BLaER1 (cell line): ENCODE results near the gene AK1.

ENCODE experiments used
- H3K27ac ChIP-seq: shearing (Covaris generic); formaldehyde crosslinking; 2 replicates; pipeline ENCODE4 v1.8.1; 2022
- H3K27me3 ChIP-seq: shearing (Covaris generic); formaldehyde crosslinking; 2 replicates; pipeline ENCODE4 v1.8.1; 2022
- H3K36me3 ChIP-seq: shearing (Covaris generic); formaldehyde crosslinking; 2 replicates; pipeline ENCODE4 v1.8.1; 2022
- H3K4me1 ChIP-seq: shearing (Covaris generic); formaldehyde crosslinking; 2 replicates; pipeline ENCODE4 v1.8.1; 2022
- H3K4me2 ChIP-seq: shearing (Covaris generic); formaldehyde crosslinking; 2 replicates; pipeline ENCODE4 v1.8.1; 2022
- H3K4me3 ChIP-seq: shearing (Covaris generic); formaldehyde crosslinking; 2 replicates; pipeline ENCODE4 v1.8.1; 2022
- H3K9ac ChIP-seq: shearing (Covaris generic); formaldehyde crosslinking; 2 replicates; pipeline ENCODE4 v1.8.1; 2022
- H3K9me3 ChIP-seq: shearing (Covaris generic); formaldehyde crosslinking; 2 replicates; pipeline ENCODE4 v1.8.1; 2022
- H4K20me1 ChIP-seq: shearing (Covaris generic); formaldehyde crosslinking; 2 replicates; pipeline ENCODE4 v1.8.1; 2022
- Cebpa-rat ChIP-seq: shearing (Covaris generic); IDR thresholded peaks from 2 replicates; pipeline ENCODE4 v1.8.1; 2022

Gene AK1

DNA sequence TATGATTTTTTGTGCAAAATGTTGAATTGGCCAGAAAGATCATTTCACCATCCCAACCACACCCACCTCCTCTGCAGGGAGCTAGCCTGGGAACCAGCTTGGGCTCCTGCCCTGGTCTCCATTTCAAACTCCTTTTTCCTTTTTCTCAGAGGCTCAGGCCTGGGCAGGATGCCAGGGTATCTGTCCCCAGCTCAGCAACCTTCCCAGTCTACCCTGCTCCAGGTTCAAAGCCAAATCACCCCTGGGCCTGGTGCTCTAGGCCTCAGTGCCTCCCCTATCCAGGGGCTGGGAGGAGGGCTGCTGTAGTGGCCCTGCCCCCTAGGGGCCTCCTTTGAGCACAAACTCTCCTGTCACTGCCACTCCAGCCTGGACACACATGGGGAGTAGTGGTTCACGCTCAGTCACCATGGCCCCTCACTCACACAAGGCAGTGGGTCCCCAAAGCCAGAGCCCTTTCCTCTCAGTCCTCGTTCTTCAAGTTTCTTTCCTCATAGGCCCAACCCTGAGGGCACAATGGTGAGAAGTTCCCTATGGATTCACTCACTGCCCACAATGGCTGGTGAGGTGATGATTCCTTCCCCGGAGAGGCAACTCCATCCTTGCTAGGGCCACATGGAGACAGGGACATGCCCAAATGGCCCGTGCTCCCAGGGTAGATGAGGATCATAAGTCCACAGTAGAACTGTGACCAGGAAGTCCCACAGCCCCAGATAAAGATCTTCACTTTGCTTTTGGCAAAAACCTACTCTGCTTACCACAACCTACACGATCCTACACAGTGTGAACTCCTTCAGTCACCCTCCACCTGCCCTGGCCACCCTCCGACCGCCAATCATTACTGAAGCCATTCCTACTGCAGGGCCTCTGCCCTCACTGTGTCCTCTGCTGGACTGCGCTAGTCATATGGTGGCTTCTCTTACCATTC is 41.0 kb upstream of the AK1 start:
- Histone ChIP-seq H3K4me2 (peak overlapping the region; percentile 84), H3K9me3 (no peaks in the 10 kb centered on the region), H3K27ac (peak overlapping the region; percentile 82), H3K4me1 (peaks cover 73% of the 10 kb centered on the region), H3K27me3 (peaks cover 13% of the 10 kb centered on the region; the same call in 1 of the 2 replicates), H3K9ac (peak overlapping the region; percentile 65), H4K20me1 (peaks cover 22% of the 10 kb centered on the region; the same call in 1 of the 2 replicates), H3K4me3 (peak overlapping the region; percentile 94; the same call in 1 of the 2 replicates), H3K36me3 (peaks cover 16% of the 10 kb centered on the region)
- TF ChIP-seq Cebpa-rat = no peak

DNA sequence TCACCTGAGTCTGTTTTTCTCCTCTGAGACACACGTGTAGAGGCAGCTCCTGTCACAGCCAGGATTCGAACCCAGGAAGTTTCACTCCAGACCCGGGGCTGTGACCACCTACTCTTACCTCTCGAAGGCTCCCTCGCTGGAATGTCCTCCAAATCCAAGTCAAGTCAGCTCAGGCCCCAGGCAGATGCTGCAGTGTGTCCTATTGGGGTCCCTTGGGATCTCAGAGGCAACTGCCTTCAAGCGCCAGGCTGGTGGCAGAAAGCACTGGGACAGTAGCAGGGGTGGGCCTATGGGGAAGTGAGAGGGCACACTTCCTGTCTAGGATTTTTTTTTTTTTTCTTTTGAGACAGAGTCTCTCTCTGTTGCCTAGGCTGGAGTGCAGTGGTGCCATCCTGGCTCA is 40.1 kb upstream of the AK1 start:
- H3K27ac ChIP-seq = peak overlapping the region; percentile 82
- peak overlapping the region; percentile 94 for H3K4me3 ChIP-seq
- peaks cover 82% of the 10 kb centered on the region for H3K4me1 ChIP-seq

DNA sequence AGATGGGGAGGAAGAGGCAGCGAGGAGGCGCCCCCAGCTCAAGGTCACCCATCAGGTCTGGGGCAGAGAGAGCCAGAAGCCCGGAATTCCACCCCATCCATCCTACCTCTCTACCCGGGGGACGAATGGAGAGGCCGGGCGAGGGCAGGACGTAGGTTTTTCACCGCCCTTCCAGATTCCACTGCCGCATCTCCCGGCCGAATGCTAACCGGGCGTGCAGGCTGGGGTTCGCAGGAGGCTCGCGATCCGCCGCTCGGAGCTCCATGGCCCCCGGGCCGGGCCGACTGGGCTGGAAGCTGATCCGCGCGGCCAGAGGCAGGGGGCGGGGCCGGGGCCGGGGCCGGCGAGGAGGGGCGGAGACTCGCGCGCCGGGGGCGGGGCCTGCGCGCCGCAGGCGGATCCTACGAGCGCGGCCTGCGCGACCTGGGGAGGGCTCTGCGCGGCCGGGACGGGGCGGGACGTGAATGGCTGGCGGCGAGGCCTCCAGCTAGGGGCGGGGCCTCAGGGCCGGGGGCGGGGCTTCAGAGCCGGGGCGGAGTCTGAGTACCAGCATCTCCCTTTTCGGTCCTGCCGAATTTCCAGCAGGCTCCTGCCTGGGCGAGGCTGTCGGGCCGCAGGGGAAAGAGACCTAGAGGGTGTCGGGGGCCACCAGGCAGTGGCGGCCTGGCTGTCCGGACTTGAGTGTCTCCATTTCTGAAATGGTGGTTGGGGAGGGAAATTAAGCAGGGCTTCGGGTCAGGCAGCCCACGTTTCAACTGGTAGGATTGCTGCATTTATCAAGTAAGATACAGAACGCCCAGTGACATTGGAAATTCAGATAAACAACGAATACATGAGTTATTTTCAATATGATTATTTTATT is 39.5 kb upstream of the AK1 start, which contains the start of gene ST6GALNAC4:
Gene ST6GALNAC4, minus strand, starts transcription at position 322 of the 862 bp plus-strand sequence. CDS start 622 bp downstream, outside the sequence.
- no peak for TF ChIP-seq Cebpa-rat
- H3K4me3 ChIP-seq = peak within 1 kb of the TSS; percentile 94
- peak within 1 kb of the TSS; percentile 90 for H3K4me2 ChIP-seq
- H3K36me3 ChIP-seq = peaks cover 31% of the 10 kb centered on the region
- peaks cover 85% of the 10 kb centered on the region for H3K4me1 ChIP-seq
- H3K9ac ChIP-seq = peak within 1 kb of the TSS; percentile 98
- peak within 1 kb of the TSS; percentile 98 for H3K27ac ChIP-seq
- H3K27me3 ChIP-seq = peaks cover 3% of the 10 kb centered on the region; the same call in 1 of the 2 replicates
- no peaks in the 10 kb centered on the region for H3K9me3 ChIP-seq
- H4K20me1 ChIP-seq = peaks cover 22% of the 10 kb centered on the region; the same call in 1 of the 2 replicates

More for the DNA sequence above, 40.1 kb upstream of the AK1 start:
- no peaks in the 10 kb centered on the region for H3K9me3 ChIP-seq
- no peak for TF ChIP-seq Cebpa-rat
- peak overlapping the region; percentile 84 for H3K4me2 ChIP-seq
- peaks cover 25% of the 10 kb centered on the region for H3K36me3 ChIP-seq
- H3K9ac ChIP-seq = peak overlapping the region; percentile 65
- H3K27me3 ChIP-seq = peaks cover 6% of the 10 kb centered on the region; the same call in 1 of the 2 replicates
- H4K20me1 ChIP-seq = peaks cover 20% of the 10 kb centered on the region; the same call in 1 of the 2 replicates

DNA sequence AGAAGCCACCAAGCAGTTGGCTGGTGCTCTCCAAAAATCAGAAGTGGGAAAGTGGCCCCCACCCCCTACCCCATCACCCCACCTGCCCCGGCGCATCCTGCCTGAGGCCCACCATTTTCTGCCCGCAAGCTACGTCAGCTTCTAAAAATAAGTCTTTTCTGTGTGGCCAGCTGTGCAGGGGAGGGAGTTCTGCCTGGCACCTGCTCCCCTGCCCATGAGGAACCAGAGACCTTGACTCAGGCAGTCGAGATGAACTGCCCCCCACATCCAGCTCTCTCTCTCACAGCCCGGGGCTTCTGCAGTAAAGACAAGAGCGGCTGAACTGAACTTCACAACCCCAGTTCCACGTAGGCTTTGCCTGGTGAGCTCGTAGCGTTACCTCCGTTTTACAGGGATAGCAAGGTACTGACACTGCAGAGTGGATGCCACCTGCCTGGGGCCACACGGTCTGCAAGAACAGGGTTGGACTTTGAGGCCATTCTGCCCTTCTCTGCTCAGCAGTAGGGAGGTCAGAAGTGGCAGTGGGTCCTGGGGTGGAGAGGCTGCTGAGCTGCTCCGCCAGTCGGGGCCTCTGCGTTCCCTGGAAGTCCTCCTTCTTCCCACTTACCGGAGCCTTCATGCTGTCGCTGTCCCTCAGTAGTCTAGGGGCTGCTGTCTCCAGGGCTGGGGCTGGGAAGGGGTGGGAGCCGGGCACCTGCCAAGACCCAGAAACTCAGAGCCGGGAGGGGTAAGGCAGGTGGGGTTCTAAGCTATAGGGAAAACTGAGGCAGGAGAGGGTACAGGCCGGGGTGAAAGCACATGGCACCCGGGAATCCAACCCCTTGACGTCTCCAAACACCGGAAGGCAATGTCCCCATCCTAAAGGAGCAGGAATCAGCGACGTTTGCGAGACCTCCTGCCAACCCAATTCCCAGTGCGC is 38.6 kb upstream of the AK1 start:
- peak overlapping the region; percentile 94 for H3K4me3 ChIP-seq
- H3K4me2 ChIP-seq = peak overlapping the region; percentile 90
- H3K27me3 ChIP-seq = no peaks in the 10 kb centered on the region
- TF ChIP-seq Cebpa-rat = no peak
- peaks cover 40% of the 10 kb centered on the region for H3K36me3 ChIP-seq
- H4K20me1 ChIP-seq = peaks cover 27% of the 10 kb centered on the region
- H3K9me3 ChIP-seq = no peaks in the 10 kb centered on the region
- H3K4me1 ChIP-seq = peaks cover 85% of the 10 kb centered on the region
- peak overlapping the region; percentile 98 for H3K27ac ChIP-seq
- H3K9ac ChIP-seq = peak overlapping the region; percentile 98

DNA sequence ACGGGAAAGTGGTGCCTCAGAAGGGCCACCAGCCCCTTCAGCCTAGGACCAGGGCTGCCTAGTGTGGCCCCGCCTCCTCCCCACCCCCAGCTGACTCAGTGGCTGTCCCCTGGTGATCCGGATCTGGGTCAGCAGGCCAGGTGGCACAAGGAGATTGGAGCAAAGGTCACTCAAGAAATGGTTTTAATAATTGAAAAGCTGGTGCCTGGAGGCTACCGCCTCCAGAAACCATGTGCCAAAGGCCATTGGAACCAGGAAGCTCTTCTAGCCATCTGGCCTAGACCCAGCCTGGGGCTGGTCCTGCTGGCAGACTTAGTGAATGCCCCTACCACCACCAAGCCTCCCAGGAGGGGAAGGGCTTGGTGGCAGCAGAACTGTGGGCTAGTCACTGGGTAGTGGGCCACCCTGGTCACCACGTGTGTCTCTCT is 37.9 kb upstream of the AK1 start:
- Histone ChIP-seq H3K36me3 (peaks cover 47% of the 10 kb centered on the region), H3K9me3 (no peaks in the 10 kb centered on the region), H3K9ac (peak overlapping the region; percentile 98), H3K4me2 (peak overlapping the region; percentile 90), H3K27ac (peak overlapping the region; percentile 98), H3K27me3 (no peaks in the 10 kb centered on the region), H3K4me3 (peak overlapping the region; percentile 94), H4K20me1 (peaks cover 34% of the 10 kb centered on the region), H3K4me1 (peaks cover 85% of the 10 kb centered on the region)
- no peak for TF ChIP-seq Cebpa-rat

DNA sequence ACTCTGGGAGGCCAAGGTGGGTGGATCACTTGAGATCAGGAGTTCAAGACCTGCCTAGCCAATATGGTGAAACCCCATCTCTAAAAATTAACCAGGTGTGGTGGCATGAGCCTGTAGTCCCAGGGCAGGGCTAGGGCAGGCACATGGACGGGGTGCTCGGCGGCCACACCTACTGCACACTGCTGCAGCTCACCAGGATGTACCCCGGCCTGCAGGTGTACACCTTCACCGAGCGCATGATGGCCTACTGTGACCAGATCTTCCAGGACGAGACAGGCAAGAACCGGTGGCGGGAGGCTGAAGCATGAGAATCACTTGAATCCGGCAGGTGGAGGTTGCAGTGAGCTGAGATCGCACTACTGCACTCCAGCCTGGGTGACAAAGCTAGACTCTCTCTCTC is 36.2 kb upstream of the AK1 start:
- Histone ChIP-seq H3K27ac (peak overlapping the region; percentile 98; the same call in 1 of the 2 replicates), H3K4me1 (peaks cover 80% of the 10 kb centered on the region), H3K27me3 (no peaks in the 10 kb centered on the region), H3K4me2 (peak overlapping the region; percentile 90; the same call in 1 of the 2 replicates), H3K9ac (peak overlapping the region; percentile 98; the same call in 1 of the 2 replicates), H4K20me1 (peaks cover 44% of the 10 kb centered on the region), H3K36me3 (peaks cover 62% of the 10 kb centered on the region), H3K4me3 (no peak overlapping the region), H3K9me3 (no peaks in the 10 kb centered on the region)
- TF ChIP-seq Cebpa-rat = no peak

DNA sequence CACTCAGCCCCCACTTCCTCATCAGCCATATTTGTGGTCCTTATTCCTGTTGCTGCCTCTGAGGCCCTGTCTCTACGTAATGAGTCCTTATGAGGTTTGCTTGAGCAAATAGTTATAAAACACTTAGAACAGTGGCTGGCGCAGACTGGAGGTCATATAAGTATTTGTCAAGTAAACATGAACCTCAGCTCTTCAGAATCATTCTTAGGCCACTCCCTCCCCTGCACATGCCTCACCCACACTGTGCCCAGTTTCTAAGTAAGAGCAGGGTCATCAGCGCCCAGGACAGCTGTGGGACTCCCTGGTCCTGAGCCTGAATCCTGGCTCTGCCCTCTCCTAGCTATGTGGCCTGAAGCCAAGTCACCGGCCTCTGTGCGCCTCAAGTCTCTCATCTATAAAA is 35.4 kb upstream of the AK1 start:
- Histone ChIP-seq H3K27me3 (no peaks in the 10 kb centered on the region), H3K36me3 (peaks cover 70% of the 10 kb centered on the region), H4K20me1 (peaks cover 44% of the 10 kb centered on the region), H3K9ac (peak overlapping the region; percentile 60), H3K9me3 (no peaks in the 10 kb centered on the region), H3K4me2 (peak overlapping the region; percentile 90), H3K4me1 (peaks cover 76% of the 10 kb centered on the region), H3K4me3 (no peak overlapping the region), H3K27ac (peak overlapping the region; percentile 98; the same call in 1 of the 2 replicates)
- TF ChIP-seq Cebpa-rat = no peak

DNA sequence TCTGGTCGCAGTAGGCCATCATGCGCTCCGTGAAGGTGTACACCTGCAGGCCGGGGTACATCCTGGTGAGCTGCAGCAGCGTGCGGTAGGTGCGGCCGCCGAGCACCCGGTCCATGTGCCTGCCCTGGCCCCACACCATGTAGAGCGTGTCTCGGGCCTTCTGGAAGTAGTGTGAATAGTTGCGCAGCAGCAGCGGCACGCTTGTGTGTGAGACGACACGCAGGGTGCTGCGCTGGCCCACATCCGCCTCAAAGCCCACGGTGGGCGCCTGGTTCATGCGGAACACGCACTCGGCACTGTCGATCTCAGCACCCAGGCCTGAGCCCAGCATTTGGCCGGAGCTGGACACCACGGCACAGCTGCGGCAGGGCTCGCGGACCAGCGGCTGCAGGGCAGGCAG is 34.8 kb upstream of the AK1 start:
- H3K4me2 ChIP-seq = peak overlapping the region; percentile 90
- H3K4me3 ChIP-seq = peak overlapping the region; percentile 26; the same call in 1 of the 2 replicates
- peaks cover 75% of the 10 kb centered on the region for H3K36me3 ChIP-seq
- peaks cover 44% of the 10 kb centered on the region for H4K20me1 ChIP-seq
- no peaks in the 10 kb centered on the region for H3K9me3 ChIP-seq
- peaks cover 76% of the 10 kb centered on the region for H3K4me1 ChIP-seq
- H3K27me3 ChIP-seq = no peaks in the 10 kb centered on the region
- H3K27ac ChIP-seq = peak overlapping the region; percentile 98
- TF ChIP-seq Cebpa-rat = no peak
- peak overlapping the region; percentile 60 for H3K9ac ChIP-seq
